Neuronal stem cell (in vitro differentiated cells): ENCODE data around the gene DAB2.

Experiments
- DNase-seq: peaks from one replicate; pipeline ENCODE4 v3.0.0-alpha.2; 2013; ENCODE audit warnings: low spot score
- H2AFZ ChIP-seq: one replicate; pipeline ENCODE4 v1.6.1; 2013; ENCODE audit warnings: mild to moderate bottlenecking, low read length, inconsistent platforms
- H2AK5ac ChIP-seq: 2 replicates; pipeline ENCODE4 v1.6.1; 2013; ENCODE audit warnings: low read depth, mild to moderate bottlenecking, inconsistent platforms, low read length, moderate library complexity, mixed read lengths
- H2BK120ac ChIP-seq: 2 replicates; pipeline ENCODE4 v1.6.1; 2013; ENCODE audit warnings: low read depth, mild to moderate bottlenecking, inconsistent platforms, low read length, moderate library complexity, mixed read lengths
- H2BK12ac ChIP-seq: one replicate; pipeline ENCODE4 v1.6.1; 2013; ENCODE audit warnings: low read length, inconsistent platforms
- H2BK15ac ChIP-seq: 2 replicates; pipeline ENCODE4 v1.6.1; 2013; ENCODE audit warnings: mild to moderate bottlenecking, low read length, inconsistent platforms, mixed read lengths
- H2BK5ac ChIP-seq: one replicate; pipeline ENCODE4 v1.6.1; 2013; ENCODE audit warnings: inconsistent platforms, mild to moderate bottlenecking, low read length, moderate library complexity
- H3K14ac ChIP-seq: one replicate; pipeline ENCODE4 v1.6.1; 2013; ENCODE audit warnings: low read length, inconsistent platforms
- H3K18ac ChIP-seq: 2 replicates; pipeline ENCODE4 v1.6.1; 2013; ENCODE audit warnings: low read length, inconsistent platforms
- H3K23ac ChIP-seq: 2 replicates; pipeline ENCODE4 v1.6.1; 2013; ENCODE audit warnings: low read depth, mild to moderate bottlenecking, mixed read lengths, low read length, inconsistent platforms; ENCODE audit not compliant: poor library complexity
- H3K27ac ChIP-seq: replicated peaks from 3 replicates; pipeline ENCODE4 v1.5.1; 2013; ENCODE audit warnings: low read length, inconsistent platforms
- H3K27me3 ChIP-seq, 3 experiments: 2 replicates each; pipeline ENCODE4 v1.6.1; 2013; ENCODE audit warnings: low read length in 3 of 3, mild to moderate bottlenecking in 2 of 3, inconsistent platforms in 1 of 3, low read depth in 1 of 3, mixed read lengths in 1 of 3, moderate library complexity in 1 of 3; ENCODE audit not compliant: control insufficient read depth in 3 of 3, insufficient read depth in 3 of 3
- H3K36me3 ChIP-seq, 2 donors: replicated peaks in 1 of 2; 2 replicates each; pipeline ENCODE4 v1.6.1; 2013; ENCODE audit warnings: low read length in 2 of 2; ENCODE audit not compliant: control insufficient read depth in 2 of 2, insufficient read depth in 2 of 2
- H3K4ac ChIP-seq: 2 replicates; pipeline ENCODE4 v1.6.1; 2013; ENCODE audit warnings: inconsistent platforms, mild to moderate bottlenecking, low read length, moderate library complexity
- H3K4me1 ChIP-seq, 2 donors: 1 replicate in 1 of 2; 2 replicates in 1 of 2; pipeline ENCODE4 v1.6.1; 2013; ENCODE audit warnings: low read length in 2 of 2, low read depth in 1 of 2; ENCODE audit not compliant: control insufficient read depth in 2 of 2, insufficient read depth in 1 of 2
- H3K4me2 ChIP-seq: one replicate; pipeline ENCODE4 v1.6.1; 2013; ENCODE audit warnings: mild to moderate bottlenecking, low read length, inconsistent platforms; ENCODE audit not compliant: insufficient read depth, poor library complexity, severe bottlenecking
- H3K4me3 ChIP-seq, 2 donors: 2 replicates each; pipeline ENCODE4 v1.5.1; 2013; ENCODE audit warnings: low read length in 2 of 2, mild to moderate bottlenecking in 2 of 2, inconsistent platforms in 1 of 2, moderate library complexity in 1 of 2
- H3K79me1 ChIP-seq: one replicate; pipeline ENCODE4 v1.6.1; 2013; ENCODE audit warnings: low read depth, mild to moderate bottlenecking, inconsistent platforms, low read length, moderate library complexity
- H3K9ac ChIP-seq: one replicate; pipeline ENCODE4 v1.6.1; 2013; ENCODE audit warnings: mild to moderate bottlenecking, low read depth, low read length, inconsistent platforms; ENCODE audit not compliant: poor library complexity
- H3K9me3 ChIP-seq, 2 donors: replicated peaks in 1 of 2; 2 replicates each; pipeline versions ENCODE3 to v1.6.1; 2013; ENCODE audit warnings: low read length in 2 of 2, mild to moderate bottlenecking in 2 of 2, inconsistent platforms in 1 of 2, low read depth in 1 of 2, mixed read lengths in 1 of 2, moderate library complexity in 1 of 2; ENCODE audit not compliant: control insufficient read depth in 2 of 2, insufficient read depth in 1 of 2
- H4K8ac ChIP-seq: one replicate; pipeline ENCODE4 v1.6.1; 2013; ENCODE audit warnings: low read depth, mild to moderate bottlenecking, inconsistent platforms, low read length, moderate library complexity
- H4K91ac ChIP-seq: one replicate; pipeline ENCODE4 v1.6.1; 2013; ENCODE audit warnings: low read length, low read depth, mild to moderate bottlenecking, inconsistent platforms; ENCODE audit not compliant: poor library complexity
- WGBS, 2 donors: extraction: QIAGEN DNeasy Blood & Tissue Kit; methylation state at CpG; one replicate each; pipeline ENCODE4 v1.1.7; 2013; ENCODE audit warnings: missing lambda C conversion rate in 2 of 2, mixed read lengths in 1 of 2; ENCODE audit not compliant: insufficient read length in 2 of 2, insufficient replicate concordance in 1 of 2; ENCODE audit errors: extremely low coverage in 2 of 2; 5-methylcytosine and 5-hydroxymethylcytosine counted together

The DAB2 gene

DNA sequence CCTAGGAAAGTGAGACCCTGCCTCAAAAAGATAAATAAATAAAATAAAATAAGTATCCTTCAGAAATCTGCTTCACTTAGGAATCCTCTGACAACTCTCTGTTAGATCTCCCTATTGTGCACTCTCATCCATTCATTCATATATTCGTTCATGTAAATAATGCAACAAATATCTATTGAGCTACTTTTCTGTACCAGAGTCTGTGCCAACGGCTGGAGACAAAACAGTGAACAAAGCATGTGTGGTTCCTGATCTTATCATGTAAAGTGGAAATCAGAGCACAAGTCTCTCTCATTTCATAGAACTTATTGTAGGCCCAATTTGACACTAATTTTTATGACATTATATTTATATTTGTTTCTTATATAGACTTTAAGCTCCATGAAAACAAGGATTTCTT, 40.3 kb upstream of the DAB2 start:
- Histone ChIP-seq H3K79me1 (no peaks in the 10 kb centered on the region), H4K8ac (no peak overlapping the region), H2BK15ac (no peak overlapping the region), H3K23ac (no peak overlapping the region), H4K91ac (no peak overlapping the region), H3K36me3 (no peaks in the 10 kb centered on the region), H3K9ac (no peak overlapping the region), H3K27me3 (no peaks in the 10 kb centered on the region), H3K4me1 (no peaks in the 10 kb centered on the region), H2BK120ac (no peak overlapping the region), H3K4me3 (no peak overlapping the region), H3K27ac (no peak overlapping the region), H3K9me3 (no peaks in the 10 kb centered on the region), H3K4me2 (no peak overlapping the region), H2BK12ac (no peak overlapping the region), H2BK5ac (no peak overlapping the region), H2AK5ac (no peak overlapping the region), H3K4ac (no peak overlapping the region), H2AFZ (no peak overlapping the region), H3K18ac (no peak overlapping the region), H3K14ac (no peak overlapping the region)
- no CpG with 5 or more reads among the region's 2 CpGs for WGBS, 2 donors
- no peak for DNase-seq

- H3K36me3 ChIP-seq = no peaks in the 10 kb centered on the region
- no CpG with 5 or more reads among the region's 5 CpGs for WGBS, 2 donors
- no peak overlapping the region for H2BK12ac ChIP-seq
- no peak overlapping the region for H3K4me3 ChIP-seq
- H3K4me1 ChIP-seq = no peaks in the 10 kb centered on the region
- H3K79me1 ChIP-seq = no peaks in the 10 kb centered on the region
- no peak overlapping the region for H2BK5ac ChIP-seq
- H3K27me3 ChIP-seq = no peaks in the 10 kb centered on the region
- H3K27ac ChIP-seq = no peak overlapping the region
- no peak overlapping the region for H3K4me2 ChIP-seq
- no peak overlapping the region for H3K18ac ChIP-seq
- no peak overlapping the region for H3K14ac ChIP-seq
- H4K91ac ChIP-seq = no peak overlapping the region
- H4K8ac ChIP-seq = no peak overlapping the region
- no peak overlapping the region for H3K9ac ChIP-seq
- no peak overlapping the region for H3K23ac ChIP-seq
- H2AK5ac ChIP-seq = no peak overlapping the region
- no peak for DNase-seq
- no peaks in the 10 kb centered on the region for H3K9me3 ChIP-seq
- H2AFZ ChIP-seq = no peak overlapping the region
- H2BK15ac ChIP-seq = no peak overlapping the region
- no peak overlapping the region for H2BK120ac ChIP-seq
- no peak overlapping the region for H3K4ac ChIP-seq
These were observed 39.3 kb upstream of the DAB2 start for GRCh38 chr5:39464088-39464487.

GRCh38 chr5:39462211-39462610, 37.4 kb upstream of the DAB2 start:
- Histone ChIP-seq H3K18ac (no peak overlapping the region), H4K91ac (no peak overlapping the region), H2BK120ac (no peak overlapping the region), H3K9me3 (no peaks in the 10 kb centered on the region), H3K14ac (no peak overlapping the region), H3K36me3 (no peaks in the 10 kb centered on the region), H2BK5ac (no peak overlapping the region), H2BK12ac (no peak overlapping the region), H3K9ac (no peak overlapping the region), H3K79me1 (no peaks in the 10 kb centered on the region), H3K27me3 (no peaks in the 10 kb centered on the region), H4K8ac (no peak overlapping the region), H3K27ac (no peak overlapping the region), H3K23ac (no peak overlapping the region), H3K4ac (no peak overlapping the region), H3K4me1 (no peaks in the 10 kb centered on the region), H2BK15ac (no peak overlapping the region), H3K4me2 (no peak overlapping the region), H2AFZ (no peak overlapping the region), H2AK5ac (no peak overlapping the region), H3K4me3 (no peak overlapping the region)
- DNase-seq = no peak
- WGBS, 2 donors = no CpG with 5 or more reads among the region's 6 CpGs

- WGBS, 2 donors = no CpG with 5 or more reads among the region's 5 CpGs
These were observed 36.4 kb upstream of the DAB2 start for GRCh38 chr5:39461007-39461682.

More at GRCh38 chr5:39461007-39461682, 36.4 kb upstream of the DAB2 start:
- no peak overlapping the region for H3K27ac ChIP-seq
- no peak for DNase-seq
- H2BK15ac ChIP-seq = no peak overlapping the region
- H3K4me1 ChIP-seq = no peaks in the 10 kb centered on the region
- no peaks in the 10 kb centered on the region for H3K36me3 ChIP-seq
- no peak overlapping the region for H3K18ac ChIP-seq
- no peak overlapping the region for H2AK5ac ChIP-seq
- H3K79me1 ChIP-seq = no peaks in the 10 kb centered on the region
- no peaks in the 10 kb centered on the region for H3K9me3 ChIP-seq
- no peak overlapping the region for H3K23ac ChIP-seq
- H4K8ac ChIP-seq = no peak overlapping the region
- H2BK120ac ChIP-seq = no peak overlapping the region
- H3K9ac ChIP-seq = no peak overlapping the region
- no peak overlapping the region for H2AFZ ChIP-seq
- no peak overlapping the region for H3K4ac ChIP-seq
- H3K14ac ChIP-seq = no peak overlapping the region
- H2BK12ac ChIP-seq = no peak overlapping the region
- no peak overlapping the region for H4K91ac ChIP-seq
- H3K27me3 ChIP-seq = no peaks in the 10 kb centered on the region
- no peak overlapping the region for H3K4me2 ChIP-seq
- no peak overlapping the region for H3K4me3 ChIP-seq
- no peak overlapping the region for H2BK5ac ChIP-seq
